H1 (cell line): ENCODE results near the gene FOXC1. TPM values are rescaled to one million over a fixed set of nuclear protein-coding genes. Genes with fewer than 3 reads are reported as not detected.

Experiments
- CTCF ChIA-PET: fragments of 300-600 bp; sonication (Branson Sonifier 250); formaldehyde crosslinking; loops from one replicate; lab custom pipeline; 2021; ENCODE audit not compliant: partially characterized antibody; lab: Charles Lee
- POLR2A ChIA-PET: fragments of 300-600 bp; sonication (Branson Sonifier 250); formaldehyde crosslinking; loops from one replicate; lab custom pipeline; 2021; ENCODE audit warnings: inconsistent platforms; ENCODE audit not compliant: partially characterized antibody; lab: Charles Lee
- DNase-seq, 2 experiments: peaks; one replicate each; pipeline versions ENCODE4 v3.0.0 to v3.0.0-alpha.2; 2010 to 2022; ENCODE audit warnings: low spot score in 2 of 2, low read depth in 1 of 2, mixed read lengths in 1 of 2
- FAIRE-seq: peaks from 2 replicates; lab custom pipeline; 2011; peaks lifted over from hg19 to GRCh38; lab: Jason Lieb, UNC
- H2AFZ ChIP-seq: 2 replicates; pipeline ENCODE4 v1.8.1; 2012; ENCODE audit warnings: low read length, inconsistent platforms
- H2AK5ac ChIP-seq: 2 replicates; pipeline ENCODE4 v1.6.1; 2013; ENCODE audit warnings: low read depth, low read length
- H2BK120ac ChIP-seq: replicated peaks from 2 replicates; pipeline ENCODE3; 2013; ENCODE audit warnings: low read depth, low read length, inconsistent platforms
- H2BK12ac ChIP-seq: 2 replicates; pipeline ENCODE4 v1.6.1; 2013; ENCODE audit warnings: low read depth, low read length
- H2BK15ac ChIP-seq: 2 replicates; pipeline ENCODE4 v1.6.1; 2013; ENCODE audit warnings: low read length
- H2BK20ac ChIP-seq: 2 replicates; pipeline ENCODE4 v1.6.1; 2013; ENCODE audit warnings: low read length
- H2BK5ac ChIP-seq: 2 replicates; pipeline ENCODE4 v1.6.1; 2013; ENCODE audit warnings: low read depth, low read length
- H3K14ac ChIP-seq: 2 replicates; pipeline ENCODE4 v1.6.1; 2013; ENCODE audit warnings: inconsistent platforms; ENCODE audit not compliant: insufficient read length
- H3K18ac ChIP-seq: 2 replicates; pipeline ENCODE4 v1.6.1; 2013; ENCODE audit warnings: low read length; ENCODE audit errors: extremely low read depth
- H3K23ac ChIP-seq: 2 replicates; pipeline ENCODE4 v1.6.1; 2013; ENCODE audit warnings: inconsistent platforms; ENCODE audit not compliant: insufficient read length
- H3K23me2 ChIP-seq: 2 replicates; pipeline ENCODE4 v1.6.1; 2013; ENCODE audit warnings: low read depth, low read length
- H3K27ac ChIP-seq: 2 replicates; pipeline ENCODE4 v1.6.1; 2011; ENCODE audit warnings: low read depth, low read length, inconsistent platforms
- H3K27me3 ChIP-seq, 4 experiments: replicated peaks in 1 of 4; 1 replicate in 1 of 4; 2 replicates in 3 of 4; pipeline versions ENCODE4 v1.6.1 to v1.8.1; 2011 to 2013; ENCODE audit warnings: low read length in 3 of 4, mild to moderate bottlenecking in 3 of 4, inconsistent platforms in 2 of 4, mixed read lengths in 2 of 4, moderate library complexity in 1 of 4; ENCODE audit not compliant: control insufficient read depth in 3 of 4, insufficient read depth in 3 of 4; ENCODE audit errors: extremely low read depth in 1 of 4
- H3K36me3 ChIP-seq, 4 experiments: 2 replicates each; pipeline versions ENCODE4 v1.6.1 to v1.8.1; 2011 to 2013; ENCODE audit warnings: mild to moderate bottlenecking in 4 of 4, low read length in 3 of 4, moderate library complexity in 2 of 4, control low read depth in 1 of 4, inconsistent platforms in 1 of 4; ENCODE audit not compliant: insufficient read depth in 4 of 4, control insufficient read depth in 2 of 4
- H3K4ac ChIP-seq: replicated peaks from 2 replicates; pipeline ENCODE3; 2013; ENCODE audit warnings: low read length, low read depth, mixed read lengths, inconsistent platforms; ENCODE audit not compliant: insufficient read length
- H3K4me1 ChIP-seq, 4 experiments: replicated peaks in 1 of 4; 1 replicate in 1 of 4; 2 replicates in 3 of 4; pipeline versions ENCODE4 v1.6.1 to v1.8.1; 2011 to 2013; ENCODE audit warnings: low read length in 3 of 4, inconsistent platforms in 2 of 4, mixed read lengths in 1 of 4; ENCODE audit not compliant: insufficient read depth in 4 of 4, control insufficient read depth in 3 of 4
- H3K4me2 ChIP-seq, 2 experiments: 2 replicates each; pipeline versions ENCODE4 v1.6.1 to v1.8.1; 2011 to 2013; ENCODE audit warnings: low read depth in 2 of 2, low read length in 2 of 2, control low read depth in 1 of 2, inconsistent platforms in 1 of 2, mild to moderate bottlenecking in 1 of 2; ENCODE audit not compliant: insufficient read depth in 1 of 2
- H3K4me3 ChIP-seq, 4 experiments: fragments of 200-600, 300-600 bp in 1 of 4; sonication (generic), shearing (Covaris generic), sonication (Bioruptor Twin) in 1 of 4; 2 replicates each; pipeline versions ENCODE4 v1.5.1 to v1.8.1; 2011 to 2016; ENCODE audit warnings: low read length in 4 of 4, low read depth in 3 of 4, control low read depth in 2 of 4, inconsistent platforms in 2 of 4, mild to moderate bottlenecking in 2 of 4, mixed read lengths in 1 of 4, moderate library complexity in 1 of 4; ENCODE audit not compliant: insufficient read depth in 2 of 4; ENCODE audit errors: extremely low read depth in 1 of 4
- H3K56ac ChIP-seq: replicated peaks from 2 replicates; pipeline ENCODE3; 2013; ENCODE audit warnings: low read depth, mild to moderate bottlenecking, mixed read lengths, low read length, inconsistent platforms; ENCODE audit not compliant: insufficient read length
- H3K79me1 ChIP-seq: 2 replicates; pipeline ENCODE4 v1.6.1; 2013; ENCODE audit warnings: low read depth, low read length, control low read depth
- H3K79me2 ChIP-seq, 2 experiments: 2 replicates each; pipeline versions ENCODE4 v1.6.1 to v1.8.1; 2012 to 2013; ENCODE audit warnings: low read length in 2 of 2, mild to moderate bottlenecking in 2 of 2, inconsistent platforms in 1 of 2; ENCODE audit not compliant: insufficient read depth in 2 of 2, control insufficient read depth in 1 of 2
- H3K9ac ChIP-seq, 4 experiments: replicated peaks in 1 of 4; 1 replicate in 1 of 4; 2 replicates in 3 of 4; pipeline versions ENCODE4 v1.6.1 to v1.8.1; 2011 to 2013; ENCODE audit warnings: low read depth in 3 of 4, low read length in 3 of 4, control low read depth in 2 of 4, mild to moderate bottlenecking in 2 of 4, moderate library complexity in 2 of 4, inconsistent platforms in 1 of 4; ENCODE audit errors: extremely low read depth in 1 of 4
- H3K9me3 ChIP-seq, 2 experiments: 2 replicates each; pipeline versions ENCODE4 v1.6.1 to v1.8.1; 2012 to 2013; ENCODE audit warnings: mild to moderate bottlenecking in 2 of 2, moderate library complexity in 2 of 2, control low read depth in 1 of 2, inconsistent platforms in 1 of 2, low read depth in 1 of 2, low read length in 1 of 2, mixed read lengths in 1 of 2; ENCODE audit not compliant: insufficient read depth in 2 of 2
- H4K20me1 ChIP-seq, 2 experiments: replicated peaks in 1 of 2; 2 replicates each; pipeline versions ENCODE3 to v1.8.1; 2011 to 2013; ENCODE audit warnings: inconsistent platforms in 2 of 2, low read length in 2 of 2, mild to moderate bottlenecking in 1 of 2; ENCODE audit not compliant: insufficient read depth in 2 of 2, control insufficient read depth in 1 of 2
- H4K5ac ChIP-seq: 2 replicates; pipeline ENCODE4 v1.6.1; 2013; ENCODE audit warnings: low read length, low read depth, mixed read lengths, inconsistent platforms; ENCODE audit not compliant: insufficient read length
- H4K8ac ChIP-seq: 2 replicates; pipeline ENCODE4 v1.8.0; 2013; ENCODE audit warnings: mild to moderate bottlenecking, moderate library complexity, low read length, inconsistent platforms; ENCODE audit not compliant: insufficient read depth; ENCODE audit errors: extremely low read depth
- H4K91ac ChIP-seq: replicated peaks from 2 replicates; pipeline ENCODE3; 2013; ENCODE audit warnings: low read length, mixed read lengths, inconsistent platforms; ENCODE audit not compliant: insufficient read length
- CBX8 ChIP-seq: fragments of 300-800, 300-1000 bp; sonication (generic); IDR thresholded peaks from 2 replicates; pipeline ENCODE4 v1.7.1; 2016; ENCODE audit warnings: low read depth, low read length, borderline replicate concordance
- EZH2 ChIP-seq: fragments of 200-600 bp; sonication (generic); IDR thresholded peaks from 2 replicates; pipeline ENCODE4 v1.7.1; 2012; ENCODE audit warnings: low read depth, mild to moderate bottlenecking, moderate library complexity, low read length, inconsistent platforms; ENCODE audit not compliant: severe bottlenecking
- RNF2 ChIP-seq: fragments of 200-900, 300-1000 bp; sonication (generic); IDR thresholded peaks from 2 replicates; pipeline ENCODE4 v1.7.1; 2016; ENCODE audit warnings: borderline replicate concordance, low read depth, mild to moderate bottlenecking, antibody characterized with exemption, low read length; ENCODE audit not compliant: poor library complexity, severe bottlenecking; ENCODE audit errors: missing control alignments
- SUZ12 ChIP-seq: fragments of 200-600 bp; sonication (generic); IDR thresholded peaks from 2 replicates; pipeline ENCODE4 v1.6.1; 2012; ENCODE audit warnings: mild to moderate bottlenecking, inconsistent platforms, low read length, moderate library complexity, mixed read lengths
- TEAD4 ChIP-seq: IDR thresholded peaks from 2 replicates; pipeline ENCODE4 v1.6.1; 2012; ENCODE audit warnings: low read depth, low read length, inconsistent platforms, mixed read lengths
- WGBS, 2 experiments: shearing (Covaris generic) in 1 of 2; methylation state at CpG; one replicate each; pipeline versions ENCODE4 v1.1.6 to v1.1.7; 2013 to 2015; ENCODE audit warnings: low lambda C conversion rate in 2 of 2, mixed read lengths in 2 of 2, inconsistent platforms in 1 of 2, low coverage in 1 of 2, missing lambda C conversion rate in 1 of 2; ENCODE audit not compliant: insufficient replicate concordance in 2 of 2, insufficient coverage in 1 of 2, insufficient read length in 1 of 2; ENCODE audit errors: extremely low coverage in 1 of 2, missing lambda C conversion rate in 1 of 2; 5-methylcytosine and 5-hydroxymethylcytosine counted together
- polyA plus RNA-seq, 7 experiments: library from polyadenylated mRNA; depleted of rRNA in 3 of 7; stranded (reverse) in 5 of 7; unstranded in 2 of 7; fragments of >200 nt in 5 of 7; fragments of 200-250 nt in 2 of 7; gene quantifications; 1 replicate in 5 of 7; 2 replicates in 1 of 7; 4 replicates in 1 of 7; pipeline versions ENCODE4 v1.2.1 to v1.2.3, GENCODE V29; 2011 to 2013; ENCODE audit warnings: missing spikeins in 2 of 7, mixed read lengths in 2 of 7
- total RNA-seq: library from RNA; stranded (reverse); fragmentation: NEBNext Ultra II Directional; extraction: Animal tissue kit (Norgen Biotek cat#: 25700); gene quantifications from 2 replicates; pipeline ENCODE4 v1.2.1, GENCODE V29; 2021

The FOXC1 gene
- total and polyA plus RNA-seq, 2 of the 8 experiments (the other 6 are each of a cell fraction or from before 2014, with no cell fraction given), result 0.22 TPM; not detected in 1

DNA sequence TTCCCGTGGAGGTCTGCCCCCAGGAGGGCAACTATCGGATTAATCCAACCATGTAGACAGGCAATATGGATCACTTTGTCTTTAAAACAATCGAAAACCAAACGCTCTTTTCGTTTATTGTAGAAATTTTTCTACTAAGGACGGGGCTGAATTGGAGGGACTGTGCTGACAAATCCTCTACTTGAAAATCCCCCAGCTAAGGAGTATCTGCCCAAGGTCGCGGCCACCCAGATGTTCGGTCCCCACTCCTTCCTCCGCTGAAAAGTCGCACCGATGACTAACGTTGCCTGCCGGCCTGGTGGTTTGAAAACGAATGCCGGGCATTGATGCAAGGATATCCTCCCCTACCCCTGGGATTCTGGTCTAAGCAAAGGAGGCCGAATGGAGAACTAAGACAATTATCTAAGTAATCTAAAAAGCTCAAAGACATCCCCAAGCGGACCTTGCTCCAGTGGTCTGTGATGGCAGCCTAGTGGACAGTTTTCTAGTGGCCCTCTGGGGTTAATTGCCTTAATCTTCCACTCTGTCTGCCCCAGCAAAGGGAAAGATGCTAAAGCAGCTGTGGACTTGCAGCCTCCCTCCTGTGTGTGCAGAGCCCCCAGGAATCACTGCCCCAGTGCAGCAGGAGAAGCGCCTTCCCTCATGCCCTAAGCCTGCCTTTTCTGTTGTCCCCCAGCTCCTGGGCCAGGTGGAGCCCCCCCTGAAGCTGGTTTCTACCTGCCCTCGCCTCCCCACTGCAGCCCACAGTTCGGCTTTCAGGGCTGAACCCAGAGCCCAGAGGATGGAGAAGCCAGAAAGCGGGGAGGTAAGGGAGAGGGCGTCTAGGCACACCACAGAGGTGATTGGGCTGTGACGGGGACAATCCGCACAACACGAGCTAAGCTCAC, 3.6 kb upstream of the FOXC1 start:
- DNase-seq, result no peak
- WGBS, 2 experiments, result 6% methylated on average over 26 of the region's 26 CpGs; no CpG with 5 or more reads in 1 of the 2 experiments
- H2BK5ac ChIP-seq, result peak overlapping the region; percentile 18; the same call in 1 of the 2 replicates
- peaks cover 4 to 11% of the 10 kb centered on the region in 2 experiments for H4K20me1 ChIP-seq
- H4K8ac ChIP-seq, result no peak overlapping the region
- no peak overlapping the region for H3K27ac ChIP-seq
- H3K4me1 ChIP-seq, result peaks cover 14 to 48% (median 21%) of the 10 kb centered on the region in 4 experiments
- 0 out of 2 replicates have a peak overlapping the region, but pooled peaks have one; percentile 25 for H2AK5ac ChIP-seq
- no peak overlapping the region for H2BK15ac ChIP-seq
- H3K14ac ChIP-seq, result no peak overlapping the region
- H3K23ac ChIP-seq, result no peak overlapping the region
- FAIRE-seq, result no peak
- H2BK120ac ChIP-seq, result no peak overlapping the region
- H3K4me2 ChIP-seq, result peak overlapping the region; percentile 81 to 93
- H4K91ac ChIP-seq, result peak overlapping the region; percentile 22
- H3K9me3 ChIP-seq, result no peaks in the 10 kb centered on the region; a peak in 1 of 4 replicates
- H3K79me1 ChIP-seq, result no peaks in the 10 kb centered on the region
- peak overlapping the region in 3 of 4 experiments; percentile 19 to 59 (median 32); a peak in 5 of 8 replicates for H3K4me3 ChIP-seq
- H3K18ac ChIP-seq, result peak overlapping the region; percentile 60; the same call in 1 of the 2 replicates
- POLR2A ChIA-PET, result interaction anchor here (0.6 to 3.1 kb wide), 5 partner anchors 9 to 41 kb away, joined by 3 to 18 read pairs (median 4); no protein-coding TSS in a partner anchor
- no peak overlapping the region for H4K5ac ChIP-seq
- H3K79me2 ChIP-seq, result no peaks in the 10 kb centered on the region
- H3K23me2 ChIP-seq, result peaks cover 24% of the 10 kb centered on the region; the same call in 1 of the 2 replicates
- peaks cover 0 to 14% (median 0%) of the 10 kb centered on the region in 4 experiments; a peak in 1 of 8 replicates for H3K36me3 ChIP-seq
- H3K9ac ChIP-seq, result no peak overlapping the region
- no peak overlapping the region for H3K56ac ChIP-seq
- no peak overlapping the region for H2AFZ ChIP-seq
- H2BK12ac ChIP-seq, result peak overlapping the region; percentile 96
- TF ChIP-seq EZH2 (peak; percentile 87), TEAD4 (no peak), CBX8 (peak; percentile 94; the same call in 1 of the 2 replicates), RNF2 (peak; percentile 92), SUZ12 (peak; percentile 55)
- CTCF ChIA-PET, result interaction anchor here (0.6 to 4.5 kb wide), 17 partner anchors 10 to 1028 kb away, joined by 3 to 37 read pairs (median 4); no protein-coding TSS in a partner anchor
- peaks cover 58 to 88% (median 78%) of the 10 kb centered on the region in 4 experiments for H3K27me3 ChIP-seq
- H2BK20ac ChIP-seq, result peak overlapping the region; percentile 75
- H3K4ac ChIP-seq, result no peak overlapping the region
